ENCODE data around the gene STX11.
"Not testable (repeated sequence)": the region's sequence is repeated elsewhere in the genome, so short reads cannot be mapped to it uniquely, and the experiment has no call there.

STX11 gene

GRCh38 chr6:144129469-144129868, 20.8 kb upstream of the STX11 start:
- ChIA-PET CTCF (interaction anchor here (0.9 to 1.0 kb wide), 2 partner anchors 12 to 15 kb away, joined by 3 to 4 read pairs; no protein-coding TSS in a partner anchor), POLR2A (interaction anchor here (0.6 kb wide), 1 partner anchor 241 kb away, joined by 3 read pairs; no protein-coding TSS in a partner anchor)
- H3K4me3 ChIP-seq (ENCODE audit: control insufficient read depth in 1 of 7, extremely low read depth in 1 of 7, insufficient read depth in 4 of 7, low read depth in 2 of 7, low read length in 6 of 7): no peak overlapping the region
- no peaks in the 10 kb centered on the region for H3K27me3 ChIP-seq (replicated peaks in 2 of 5; ENCODE audit: control insufficient read depth in 4 of 5, insufficient read depth in 5 of 5, low read length in 4 of 5)
- peaks cover under 1 to 13% (median 4%) of the 10 kb centered on the region in 4 experiments for H3K4me1 ChIP-seq (ENCODE audit: control extremely low read depth in 1 of 4, control insufficient read depth in 4 of 4, insufficient read depth in 4 of 4, low read length in 3 of 4)
- 81% methylated on average over 6 of the region's 6 CpGs for WGBS (ENCODE audit: insufficient coverage)
- no peak for DNase-seq
- H3K27ac ChIP-seq (ENCODE audit: insufficient read depth in 1 of 2, low read depth in 1 of 2, low read length in 2 of 2, poor library complexity in 1 of 2, severe bottlenecking in 2 of 2): no peak overlapping the region
- no peaks in the 10 kb centered on the region for H3K9me3 ChIP-seq (ENCODE audit: control extremely low read depth in 1 of 5, control insufficient read depth in 4 of 5, insufficient read depth in 2 of 5, low read depth in 1 of 5, low read length in 4 of 5)
- no peaks in the 10 kb centered on the region for H3K36me3 ChIP-seq (ENCODE audit: control insufficient read depth in 4 of 4, insufficient read depth in 4 of 4, low read length in 3 of 4)

DNA sequence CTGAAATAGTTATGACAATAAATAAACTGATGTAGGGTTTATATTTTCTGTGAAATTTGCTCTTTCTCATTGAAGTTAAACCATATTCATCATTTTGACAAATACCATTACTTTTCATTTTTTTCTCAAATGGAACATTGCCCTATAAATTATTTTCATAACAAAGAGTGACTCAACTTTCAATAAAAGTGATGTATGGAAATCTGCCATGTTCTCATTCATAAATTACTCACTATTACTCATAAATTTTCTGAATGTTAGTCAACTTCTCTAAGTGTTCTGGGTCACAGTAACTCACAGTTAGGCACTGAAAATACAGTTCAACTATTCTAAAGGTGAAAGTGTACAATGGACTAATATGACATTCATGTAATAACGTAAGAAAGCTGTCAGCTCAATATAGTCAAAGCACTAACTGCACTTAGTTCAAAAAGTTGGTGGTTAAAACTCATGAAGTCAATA, 19.0 kb upstream of the STX11 start:
- H3K4me3 ChIP-seq (ENCODE audit: control insufficient read depth in 1 of 7, extremely low read depth in 1 of 7, insufficient read depth in 4 of 7, low read depth in 2 of 7, low read length in 6 of 7): no peak overlapping the region
- POLR2A ChIA-PET: no interaction called here

DNA sequence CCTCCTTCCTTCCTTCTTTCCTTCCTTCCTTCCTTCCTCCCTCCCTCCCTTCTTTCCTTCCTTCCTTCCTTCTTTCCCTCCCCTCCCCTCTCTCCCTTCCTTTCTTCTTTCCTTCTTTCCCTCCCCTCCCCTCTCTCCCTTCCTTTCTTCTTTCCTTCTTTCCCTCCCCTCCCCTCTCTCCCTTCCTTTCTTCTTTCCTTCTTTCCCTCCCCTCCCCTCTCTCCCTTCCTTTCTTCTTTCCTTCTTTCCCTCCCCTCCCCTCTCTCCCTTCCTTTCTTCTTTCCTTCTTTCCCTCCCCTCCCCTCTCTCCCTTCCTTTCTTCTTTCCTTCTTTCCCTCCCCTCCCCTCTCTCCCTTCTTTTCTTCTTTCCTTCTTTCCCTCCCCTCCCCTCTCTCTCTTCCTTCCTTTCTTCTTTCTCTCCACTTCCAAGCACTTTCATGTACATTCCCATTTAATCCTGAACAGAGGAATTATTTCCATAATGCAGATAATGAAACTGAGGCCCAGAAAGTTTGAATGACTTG, 18.1 kb upstream of the STX11 start:
- CTCF ChIA-PET, POLR2A ChIA-PET: not testable (repeated sequence)

More for the DNA sequence above, 19.0 kb upstream of the STX11 start:
- Histone ChIP-seq H3K36me3 (ENCODE audit: control insufficient read depth in 4 of 4, insufficient read depth in 4 of 4, low read length in 3 of 4) (no peaks in the 10 kb centered on the region), H3K4me1 (ENCODE audit: control extremely low read depth in 1 of 4, control insufficient read depth in 4 of 4, insufficient read depth in 4 of 4, low read length in 3 of 4) (peaks cover 0 to 8% (median 2%) of the 10 kb centered on the region in 4 experiments), H3K27me3 (replicated peaks in 2 of 5; ENCODE audit: control insufficient read depth in 4 of 5, insufficient read depth in 5 of 5, low read length in 4 of 5) (no peaks in the 10 kb centered on the region), H3K9me3 (ENCODE audit: control extremely low read depth in 1 of 5, control insufficient read depth in 4 of 5, insufficient read depth in 2 of 5, low read depth in 1 of 5, low read length in 4 of 5) (no peaks in the 10 kb centered on the region), H3K27ac (ENCODE audit: insufficient read depth in 1 of 2, low read depth in 1 of 2, low read length in 2 of 2, poor library complexity in 1 of 2, severe bottlenecking in 2 of 2) (no peak overlapping the region)
- WGBS (ENCODE audit: insufficient coverage): no CpG with 5 or more reads among the region's 1 CpG
- no peak for DNase-seq
- CTCF ChIA-PET: interaction anchor here (0.9 kb wide), 1 partner anchor 12 kb away, joined by 4 read pairs; no protein-coding TSS in a partner anchor

DNA sequence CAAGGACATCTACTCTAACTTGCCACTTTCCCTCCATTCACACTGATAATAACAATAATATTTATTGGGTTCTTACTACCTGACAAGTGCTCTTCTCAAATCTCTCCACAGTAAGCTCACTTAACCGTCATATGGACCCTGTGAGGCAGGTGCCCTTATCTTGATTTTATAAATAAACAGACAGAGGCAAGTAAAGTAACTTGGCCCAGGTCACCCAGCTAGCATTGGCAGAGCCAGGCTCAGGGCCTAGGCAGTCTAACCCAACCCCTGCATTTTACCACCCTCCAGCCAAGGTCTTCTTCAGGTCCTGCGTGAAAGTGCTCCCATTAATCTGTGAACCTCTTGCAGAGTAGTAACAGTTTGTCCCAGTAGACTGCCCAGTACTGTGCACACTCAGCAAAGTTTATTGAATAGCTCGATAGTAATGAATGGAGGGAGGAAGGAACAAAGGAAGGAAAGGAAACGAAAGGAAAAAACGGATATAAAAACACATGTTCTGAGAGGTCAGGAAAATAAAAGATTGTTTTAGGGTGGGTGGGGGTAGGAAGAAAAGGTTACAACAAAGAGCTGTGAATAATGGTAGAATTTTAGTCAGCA, 17.0 kb upstream of the STX11 start:
- no peaks in the 10 kb centered on the region for H3K9me3 ChIP-seq (ENCODE audit: control extremely low read depth in 1 of 5, control insufficient read depth in 4 of 5, insufficient read depth in 2 of 5, low read depth in 1 of 5, low read length in 4 of 5)
- CTCF ChIA-PET: interaction anchor here (0.8 to 1.0 kb wide), 3 partner anchors 10 to 81 kb away, joined by 3 to 4 read pairs (median 4); partner anchors contain the start of gene STX11
- POLR2A ChIA-PET: no interaction called here
- no peak overlapping the region for H3K4me3 ChIP-seq (ENCODE audit: control insufficient read depth in 1 of 7, extremely low read depth in 1 of 7, insufficient read depth in 4 of 7, low read depth in 2 of 7, low read length in 6 of 7)
- H3K4me1 ChIP-seq (ENCODE audit: control extremely low read depth in 1 of 4, control insufficient read depth in 4 of 4, insufficient read depth in 4 of 4, low read length in 3 of 4): peaks cover 0 to 8% (median 2%) of the 10 kb centered on the region in 4 experiments
- no peak for DNase-seq
- H3K36me3 ChIP-seq (ENCODE audit: control insufficient read depth in 4 of 4, insufficient read depth in 4 of 4, low read length in 3 of 4): no peaks in the 10 kb centered on the region
- no peaks in the 10 kb centered on the region for H3K27me3 ChIP-seq (replicated peaks in 2 of 5; ENCODE audit: control insufficient read depth in 4 of 5, insufficient read depth in 5 of 5, low read length in 4 of 5)
- H3K27ac ChIP-seq (ENCODE audit: insufficient read depth in 1 of 2, low read depth in 1 of 2, low read length in 2 of 2, poor library complexity in 1 of 2, severe bottlenecking in 2 of 2): no peak overlapping the region
- 90% methylated on average over 4 of the region's 5 CpGs for WGBS (ENCODE audit: insufficient coverage)

More for the DNA sequence above, 18.1 kb upstream of the STX11 start:
- H3K4me3 ChIP-seq (ENCODE audit: control insufficient read depth in 1 of 7, extremely low read depth in 1 of 7, insufficient read depth in 4 of 7, low read depth in 2 of 7, low read length in 6 of 7); H3K27ac ChIP-seq (ENCODE audit: insufficient read depth in 1 of 2, low read depth in 1 of 2, low read length in 2 of 2, poor library complexity in 1 of 2, severe bottlenecking in 2 of 2); H3K27me3 ChIP-seq (replicated peaks in 2 of 5; ENCODE audit: control insufficient read depth in 4 of 5, insufficient read depth in 5 of 5, low read length in 4 of 5); H3K9me3 ChIP-seq (ENCODE audit: control extremely low read depth in 1 of 5, control insufficient read depth in 4 of 5, insufficient read depth in 2 of 5, low read depth in 1 of 5, low read length in 4 of 5); H3K4me1 ChIP-seq (ENCODE audit: control extremely low read depth in 1 of 4, control insufficient read depth in 4 of 4, insufficient read depth in 4 of 4, low read length in 3 of 4); DNase-seq; H3K36me3 ChIP-seq (ENCODE audit: control insufficient read depth in 4 of 4, insufficient read depth in 4 of 4, low read length in 3 of 4): not testable (repeated sequence)

- Histone ChIP-seq H3K27me3 (replicated peaks in 2 of 5; ENCODE audit: control insufficient read depth in 4 of 5, insufficient read depth in 5 of 5, low read length in 4 of 5) (no peaks in the 10 kb centered on the region), H3K4me3 (ENCODE audit: control insufficient read depth in 1 of 7, extremely low read depth in 1 of 7, insufficient read depth in 4 of 7, low read depth in 2 of 7, low read length in 6 of 7) (no peak overlapping the region), H3K36me3 (ENCODE audit: control insufficient read depth in 4 of 4, insufficient read depth in 4 of 4, low read length in 3 of 4) (no peaks in the 10 kb centered on the region), H3K4me1 (ENCODE audit: control extremely low read depth in 1 of 4, control insufficient read depth in 4 of 4, insufficient read depth in 4 of 4, low read length in 3 of 4) (peaks cover 0 to 8% (median 2%) of the 10 kb centered on the region in 4 experiments), H3K27ac (ENCODE audit: insufficient read depth in 1 of 2, low read depth in 1 of 2, low read length in 2 of 2, poor library complexity in 1 of 2, severe bottlenecking in 2 of 2) (no peak overlapping the region), H3K9me3 (ENCODE audit: control extremely low read depth in 1 of 5, control insufficient read depth in 4 of 5, insufficient read depth in 2 of 5, low read depth in 1 of 5, low read length in 4 of 5) (no peaks in the 10 kb centered on the region)
- ChIA-PET POLR2A (no interaction called here), CTCF (interaction anchor here (0.8 kb wide), 1 partner anchor 81 kb away, joined by 3 read pairs; no protein-coding TSS in a partner anchor)
- no peak for DNase-seq
- 89% methylated on average over 1 of the region's 2 CpGs for WGBS (ENCODE audit: insufficient coverage)
These were observed 16.1 kb upstream of the STX11 start for GRCh38 chr6:144134176-144134575.

DNA sequence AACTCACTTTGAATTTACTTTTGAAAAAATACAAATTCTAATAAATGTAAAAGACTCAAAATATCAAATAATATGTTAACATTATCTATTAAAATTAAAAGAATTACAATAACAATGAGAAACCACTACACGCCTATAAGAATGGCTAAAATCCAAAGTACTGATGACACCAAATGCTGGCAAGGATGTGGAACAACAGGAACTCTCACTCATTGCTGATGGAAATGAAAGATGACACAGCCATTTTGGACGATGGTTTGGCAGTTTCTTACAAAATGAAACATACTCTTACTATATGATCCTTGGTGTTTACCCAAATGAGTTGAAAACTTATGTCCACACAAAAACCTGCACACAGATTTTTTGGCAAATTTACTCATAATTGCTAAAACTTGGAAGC, 15.6 kb upstream of the STX11 start:
- POLR2A ChIA-PET: no interaction called here
- H3K9me3 ChIP-seq (ENCODE audit: control extremely low read depth in 1 of 5, control insufficient read depth in 4 of 5, insufficient read depth in 2 of 5, low read depth in 1 of 5, low read length in 4 of 5): no peaks in the 10 kb centered on the region
- H3K4me3 ChIP-seq (ENCODE audit: control insufficient read depth in 1 of 7, extremely low read depth in 1 of 7, insufficient read depth in 4 of 7, low read depth in 2 of 7, low read length in 6 of 7): no peak overlapping the region
- H3K4me1 ChIP-seq (ENCODE audit: control extremely low read depth in 1 of 4, control insufficient read depth in 4 of 4, insufficient read depth in 4 of 4, low read length in 3 of 4): peaks cover 0 to 5% (median 0%) of the 10 kb centered on the region in 4 experiments
- H3K27me3 ChIP-seq (replicated peaks in 2 of 5; ENCODE audit: control insufficient read depth in 4 of 5, insufficient read depth in 5 of 5, low read length in 4 of 5): no peaks in the 10 kb centered on the region
- WGBS (ENCODE audit: insufficient coverage): 13% methylated on average over 1 of the region's 2 CpGs
- DNase-seq: no peak
- H3K36me3 ChIP-seq (ENCODE audit: control insufficient read depth in 4 of 4, insufficient read depth in 4 of 4, low read length in 3 of 4): no peaks in the 10 kb centered on the region
- no peak overlapping the region for H3K27ac ChIP-seq (ENCODE audit: insufficient read depth in 1 of 2, low read depth in 1 of 2, low read length in 2 of 2, poor library complexity in 1 of 2, severe bottlenecking in 2 of 2)
- CTCF ChIA-PET: no interaction called here

- Histone ChIP-seq H3K27me3 (replicated peaks in 2 of 5; ENCODE audit: control insufficient read depth in 4 of 5, insufficient read depth in 5 of 5, low read length in 4 of 5) (no peaks in the 10 kb centered on the region), H3K4me1 (ENCODE audit: control extremely low read depth in 1 of 4, control insufficient read depth in 4 of 4, insufficient read depth in 4 of 4, low read length in 3 of 4) (peaks cover 0 to 2% (median 0%) of the 10 kb centered on the region in 4 experiments), H3K36me3 (ENCODE audit: control insufficient read depth in 4 of 4, insufficient read depth in 4 of 4, low read length in 3 of 4) (no peaks in the 10 kb centered on the region), H3K27ac (ENCODE audit: insufficient read depth in 1 of 2, low read depth in 1 of 2, low read length in 2 of 2, poor library complexity in 1 of 2, severe bottlenecking in 2 of 2) (no peak overlapping the region), H3K9me3 (ENCODE audit: control extremely low read depth in 1 of 5, control insufficient read depth in 4 of 5, insufficient read depth in 2 of 5, low read depth in 1 of 5, low read length in 4 of 5) (no peaks in the 10 kb centered on the region), H3K4me3 (ENCODE audit: control insufficient read depth in 1 of 7, extremely low read depth in 1 of 7, insufficient read depth in 4 of 7, low read depth in 2 of 7, low read length in 6 of 7) (no peak overlapping the region)
- 100% methylated on average over 1 of the region's 4 CpGs for WGBS (ENCODE audit: insufficient coverage)
- ChIA-PET CTCF (interaction anchor here (1.1 kb wide), 1 partner anchor 15 kb away, joined by 3 read pairs; no protein-coding TSS in a partner anchor), POLR2A (no interaction called here)
- DNase-seq: no peak
These were observed 11.8 kb upstream of the STX11 start for GRCh38 chr6:144138542-144138941.

Data from common myeloid progenitor, CD34-positive (primary cell).